HG02588 (cell line): ENCODE results near the gene MRGPRX4.
"Not testable (repeated sequence)": the region's sequence is repeated elsewhere in the genome, so short reads cannot be mapped to it uniquely, and the experiment has no call there.

Experiments used
- ATAC-seq: cut with Tn5 transposase; IDR thresholded peaks from one replicate; pipeline ENCODE4 v1.9.1; 2021; ENCODE audit warnings: mild to moderate bottlenecking, moderate library complexity; ENCODE audit not compliant: unreplicated experiment

The MRGPRX4 gene

DNA sequence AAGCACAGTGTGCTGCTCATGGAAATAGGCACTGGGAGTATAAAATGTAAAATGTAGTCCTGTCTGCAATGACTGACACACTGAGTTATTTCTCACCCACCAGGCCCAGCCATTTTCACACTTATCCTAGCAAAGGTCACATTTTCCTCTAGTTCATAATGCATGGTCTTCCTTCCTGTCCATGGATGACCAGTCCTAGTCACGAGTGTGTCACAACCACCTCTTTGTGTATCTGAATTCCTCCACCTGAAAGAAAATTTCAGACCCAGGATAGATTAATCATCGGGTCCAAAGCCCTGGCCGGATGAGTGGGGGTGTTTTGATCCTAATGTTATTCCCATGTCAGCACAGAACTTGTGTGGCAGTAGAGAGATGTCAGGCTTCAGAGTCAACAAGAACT is at the start of gene MRGPRX4:
Gene MRGPRX4, plus strand, starts transcription at position 172 of the 400 bp plus-strand sequence. CDS start 420 bp downstream, outside the sequence.
- ATAC-seq = no peak

GRCh38 chr11:18131115-18131514 is 41.5 kb upstream of the MRGPRX4 start:
- not testable (repeated sequence) for ATAC-seq

- no peak for ATAC-seq
Observed at GRCh38 chr11:18132341-18132740, 40.3 kb upstream of the MRGPRX4 start, which contains the start of gene MRGPRX3. Gene MRGPRX3, plus strand, starts transcription at chr11:18132571. Its CDS starts 4,632 bp downstream, at chr11:18137203.

- no peak for ATAC-seq
Observed at GRCh38 chr11:18135308-18135707, 37.3 kb upstream of the MRGPRX4 start.

- ATAC-seq = no peak
Observed at GRCh38 chr11:18137186-18137800, 35.3 kb upstream of the MRGPRX4 start.

DNA sequence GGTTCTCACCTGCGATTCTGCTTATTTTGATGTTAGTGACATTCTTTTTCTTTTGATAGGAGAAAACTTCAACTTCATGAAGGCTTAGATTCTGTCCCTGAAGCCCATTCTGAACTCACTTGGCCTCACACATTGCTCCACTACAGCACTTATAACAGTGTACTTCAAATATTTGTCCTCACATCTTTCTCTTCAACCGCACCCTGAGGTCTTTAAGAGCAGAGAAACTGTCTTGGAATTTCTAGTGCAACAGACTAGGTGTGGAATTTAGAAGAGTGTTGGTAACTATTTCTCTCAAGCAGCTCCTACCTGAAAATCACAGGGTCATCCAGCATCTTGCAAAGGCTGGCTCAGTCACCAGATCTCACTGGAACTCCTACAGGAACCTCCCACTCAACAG is 32.5 kb upstream of the MRGPRX4 start:
- no peak for ATAC-seq

DNA sequence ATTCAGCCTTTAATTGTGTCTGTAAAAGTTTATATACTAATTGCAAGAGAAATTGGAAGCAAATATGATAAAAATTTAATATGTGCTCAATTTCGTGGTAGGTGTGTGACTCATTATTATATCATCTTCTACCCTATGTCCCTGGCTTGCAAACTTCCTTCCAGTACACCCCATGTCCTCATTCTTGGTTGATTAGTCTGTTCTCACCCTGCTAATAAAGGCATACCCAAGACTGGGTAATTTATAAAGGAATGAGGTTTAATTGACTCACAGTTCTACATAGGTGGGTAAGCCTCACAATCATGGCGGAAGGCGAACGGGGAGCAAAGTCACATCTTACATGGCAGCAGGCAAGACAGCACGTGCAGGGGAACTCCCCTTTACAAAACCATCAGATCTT is 28.4 kb upstream of the MRGPRX4 start:
- ATAC-seq = no peak

- ATAC-seq = no peak
Observed at GRCh38 chr11:18145025-18145424, 27.6 kb upstream of the MRGPRX4 start.

- ATAC-seq = no peak
Observed at GRCh38 chr11:18145837-18146236, 26.8 kb upstream of the MRGPRX4 start.

DNA sequence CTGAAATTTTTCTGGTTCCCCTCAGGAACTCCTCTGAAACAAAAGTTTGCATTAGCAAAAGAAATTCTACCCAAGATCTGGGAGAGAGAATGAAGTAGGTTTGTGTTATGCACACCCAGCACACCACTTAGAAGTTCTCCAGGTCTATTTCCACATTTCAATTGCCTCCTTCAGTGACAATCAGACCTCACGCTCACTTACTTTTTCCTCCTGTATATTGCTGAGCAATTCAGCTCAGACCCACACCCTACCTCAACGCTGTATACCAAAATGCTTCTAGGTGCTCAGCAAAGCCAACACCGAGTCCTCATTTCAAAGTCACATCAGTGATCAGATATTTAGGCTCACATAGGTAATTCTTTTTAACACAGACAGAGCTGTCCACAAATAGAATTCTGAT is 21.1 kb upstream of the MRGPRX4 start:
- ATAC-seq = no peak

GRCh38 chr11:18168372-18168771 is 4.3 kb upstream of the MRGPRX4 start:
- ATAC-seq = no peak

- ATAC-seq = no peak
Observed at GRCh38 chr11:18171377-18172000, 1.1 kb upstream of the MRGPRX4 start.

- ATAC-seq = no peak
Observed at GRCh38 chr11:18173225-18173866, 709 bp downstream of the MRGPRX4 start.

GRCh38 chr11:18188796-18189195 is 16.2 kb downstream of the MRGPRX4 start:
- ATAC-seq = no peak

DNA sequence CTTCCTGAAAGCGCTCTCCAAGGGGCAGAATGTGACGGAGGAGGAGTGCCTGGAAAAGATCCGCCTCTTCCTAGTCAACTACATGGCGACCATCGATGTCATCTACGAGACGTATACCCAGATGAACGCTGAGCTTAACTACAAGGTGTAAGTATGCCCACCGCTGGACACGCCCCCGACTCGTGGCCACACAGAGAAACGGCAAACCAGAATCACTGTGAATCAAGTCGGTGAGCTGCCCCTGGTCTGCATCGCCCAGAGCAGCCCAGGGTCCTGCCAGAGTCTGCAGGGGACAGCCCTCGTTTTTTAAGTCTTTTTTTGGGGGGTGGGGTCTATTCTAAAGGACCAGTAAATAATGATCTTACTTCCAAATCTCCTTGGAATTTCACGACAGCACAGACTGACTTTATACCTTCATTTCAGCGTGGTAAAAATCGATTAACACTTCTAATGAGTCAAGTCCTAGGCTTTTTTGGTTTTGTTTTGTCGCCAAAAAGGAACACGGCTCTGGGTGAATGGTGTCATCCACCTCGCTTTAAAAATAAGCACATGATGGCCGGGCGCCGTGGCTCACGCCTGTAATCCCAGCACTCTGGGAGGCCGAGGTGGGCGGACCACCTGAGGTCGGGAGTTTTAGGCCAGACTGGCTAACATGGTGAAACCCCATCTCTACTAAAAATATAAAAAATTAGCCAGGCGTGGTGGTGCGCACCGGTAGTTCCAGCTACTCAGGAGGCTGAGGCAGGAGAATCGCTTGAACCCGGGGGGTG is 17.0 kb downstream of the MRGPRX4 start:
- ATAC-seq = not testable (repeated sequence)

- no peak for ATAC-seq
Observed at GRCh38 chr11:18191376-18191775, 18.7 kb downstream of the MRGPRX4 start.

- no peak for ATAC-seq
Observed at GRCh38 chr11:18193010-18193409, 20.4 kb downstream of the MRGPRX4 start.

DNA sequence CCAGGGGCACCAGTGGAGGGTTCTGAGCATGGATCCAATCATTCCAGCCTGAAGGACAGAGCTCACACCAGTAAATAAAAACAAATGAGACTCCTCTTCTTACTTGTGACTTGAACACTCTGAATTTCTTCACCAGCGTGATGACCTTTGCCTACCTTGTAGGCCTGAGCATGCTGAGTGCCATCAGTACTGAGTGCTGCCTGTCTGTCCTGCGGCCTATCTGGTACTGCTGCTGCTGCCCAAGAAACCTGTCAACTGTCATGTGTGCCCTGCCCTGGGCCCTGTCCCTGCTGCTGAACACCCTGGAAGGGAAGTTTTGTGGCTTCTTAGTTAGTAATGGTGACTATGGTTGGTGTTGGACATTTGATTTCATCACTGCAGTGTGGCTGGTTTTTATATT is 23.9 kb downstream of the MRGPRX4 start:
- ATAC-seq = no peak

DNA sequence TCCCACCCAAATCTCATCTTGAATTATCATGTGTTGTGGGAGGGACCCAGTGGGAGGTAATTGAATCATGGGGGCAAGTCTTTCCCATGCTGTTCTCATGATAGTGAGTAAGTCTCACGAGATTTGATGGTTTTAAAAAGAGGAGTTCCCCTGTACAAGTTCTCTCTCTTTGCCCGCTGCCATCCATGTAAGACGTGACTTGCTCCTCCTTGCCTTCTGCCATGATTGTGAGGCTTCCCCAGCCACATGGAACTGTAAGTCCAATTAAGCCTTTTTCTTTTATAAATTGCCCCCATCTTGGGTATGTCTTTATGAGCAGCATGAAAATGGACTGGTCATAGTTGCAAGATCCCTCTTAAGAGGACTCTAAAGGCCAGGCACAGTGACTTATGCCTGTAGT is 25.1 kb downstream of the MRGPRX4 start:
- not testable (repeated sequence) for ATAC-seq

DNA sequence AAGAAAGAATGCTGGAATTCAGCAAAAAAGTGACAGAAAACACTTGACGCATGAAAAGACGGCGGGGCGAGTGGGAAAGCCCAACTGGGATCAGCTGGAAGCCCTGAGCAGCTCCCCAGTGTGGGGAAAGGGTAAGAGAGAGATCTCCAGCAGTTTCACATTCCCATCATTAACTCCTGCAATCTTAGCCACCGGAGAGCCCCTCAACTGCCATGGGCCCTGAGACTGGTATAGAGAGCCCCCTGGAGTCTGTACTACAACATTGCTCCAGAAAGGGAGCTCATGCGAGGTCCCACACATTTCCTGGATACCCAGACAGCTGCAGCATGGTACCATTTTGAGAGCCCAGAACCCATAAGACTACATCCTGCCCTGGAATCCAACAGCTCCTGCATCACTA is 31.1 kb downstream of the MRGPRX4 start:
- ATAC-seq = no peak

- ATAC-seq = no peak
Observed at GRCh38 chr11:18204220-18204619, 31.6 kb downstream of the MRGPRX4 start.
